CD4-positive, alpha-beta T cell treated with Interleukin-15 for 4 hours (primary cell): Measurements from ENCODE around the gene EPN3.
A peak's percentile ranks its signal among the peaks of the same experiment; 100 is the strongest.

Experiments
- DNase-seq: peaks from one replicate; pipeline ENCODE4 v3.0.0-alpha.2; 2020; ENCODE audit warnings: low spot score

EPN3 gene

GRCh38 chr17:50535407-50535806, 2.9 kb downstream of the EPN3 start:
- no peak for DNase-seq

GRCh38 chr17:50536683-50537646, 4.4 kb downstream of the EPN3 start:
- no peak for DNase-seq

GRCh38 chr17:50537721-50538548, 5.4 kb downstream of the EPN3 start:
- DNase-seq: no peak

DNA sequence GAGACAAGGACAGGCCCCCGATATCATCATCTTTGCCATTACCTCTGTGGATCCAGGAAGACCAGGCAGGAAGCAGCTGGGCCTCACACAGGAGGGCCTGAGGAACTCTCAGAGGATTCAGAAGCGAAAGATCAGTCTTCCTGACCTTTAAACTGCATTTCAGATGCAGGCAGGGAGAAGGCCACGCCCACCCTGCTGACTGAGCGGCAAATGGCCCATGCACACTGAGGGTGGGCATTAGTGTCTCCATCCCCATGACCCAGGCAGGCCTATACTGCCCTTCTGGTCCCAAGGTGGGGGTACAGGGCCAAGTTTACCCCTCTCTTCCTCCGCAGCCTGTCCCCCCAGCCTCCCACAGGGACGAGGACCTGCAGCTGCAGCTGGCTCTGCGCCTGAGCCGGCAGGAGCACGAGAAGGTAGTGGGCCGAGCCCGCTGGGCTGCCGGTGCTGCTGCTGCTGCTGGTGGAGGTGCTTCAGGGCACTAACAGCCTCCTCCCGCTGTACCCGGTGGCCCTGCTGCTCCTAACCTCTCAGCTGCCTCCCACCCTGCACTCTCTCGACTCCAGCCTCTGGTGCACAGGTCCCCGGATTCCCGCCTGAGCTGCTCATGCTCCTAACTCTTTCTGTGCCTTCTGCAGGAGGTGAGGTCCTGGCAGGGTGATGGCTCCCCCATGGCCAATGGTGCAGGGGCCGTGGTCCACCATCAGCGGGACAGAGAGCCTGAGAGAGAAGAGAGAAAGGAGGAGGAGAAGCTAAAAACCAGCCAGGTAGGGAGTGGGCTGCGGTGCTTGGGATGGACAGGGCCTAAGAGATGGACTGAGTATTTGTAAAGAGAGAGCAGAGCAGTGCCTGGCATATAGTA, 6.2 kb downstream of the EPN3 start:
- DNase-seq: no peak

GRCh38 chr17:50539762-50540559, 7.4 kb downstream of the EPN3 start:
- DNase-seq: no peak

GRCh38 chr17:50540560-50541401, 8.2 kb downstream of the EPN3 start:
- no peak for DNase-seq

DNA sequence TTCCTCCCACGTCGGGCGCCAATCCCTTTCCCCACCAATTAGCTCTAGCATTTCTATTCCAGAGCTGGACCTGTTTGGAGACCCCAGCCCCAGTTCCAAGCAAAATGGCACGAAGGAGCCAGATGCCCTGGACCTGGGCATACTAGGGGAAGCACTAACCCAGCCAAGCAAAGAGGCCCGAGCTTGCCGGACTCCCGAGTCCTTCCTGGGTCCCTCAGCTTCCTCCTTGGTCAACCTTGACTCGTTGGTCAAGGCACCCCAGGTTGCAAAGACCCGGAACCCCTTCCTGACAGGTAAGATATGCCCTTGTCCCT, 8.8 kb downstream of the EPN3 start:
- no peak for DNase-seq

DNA sequence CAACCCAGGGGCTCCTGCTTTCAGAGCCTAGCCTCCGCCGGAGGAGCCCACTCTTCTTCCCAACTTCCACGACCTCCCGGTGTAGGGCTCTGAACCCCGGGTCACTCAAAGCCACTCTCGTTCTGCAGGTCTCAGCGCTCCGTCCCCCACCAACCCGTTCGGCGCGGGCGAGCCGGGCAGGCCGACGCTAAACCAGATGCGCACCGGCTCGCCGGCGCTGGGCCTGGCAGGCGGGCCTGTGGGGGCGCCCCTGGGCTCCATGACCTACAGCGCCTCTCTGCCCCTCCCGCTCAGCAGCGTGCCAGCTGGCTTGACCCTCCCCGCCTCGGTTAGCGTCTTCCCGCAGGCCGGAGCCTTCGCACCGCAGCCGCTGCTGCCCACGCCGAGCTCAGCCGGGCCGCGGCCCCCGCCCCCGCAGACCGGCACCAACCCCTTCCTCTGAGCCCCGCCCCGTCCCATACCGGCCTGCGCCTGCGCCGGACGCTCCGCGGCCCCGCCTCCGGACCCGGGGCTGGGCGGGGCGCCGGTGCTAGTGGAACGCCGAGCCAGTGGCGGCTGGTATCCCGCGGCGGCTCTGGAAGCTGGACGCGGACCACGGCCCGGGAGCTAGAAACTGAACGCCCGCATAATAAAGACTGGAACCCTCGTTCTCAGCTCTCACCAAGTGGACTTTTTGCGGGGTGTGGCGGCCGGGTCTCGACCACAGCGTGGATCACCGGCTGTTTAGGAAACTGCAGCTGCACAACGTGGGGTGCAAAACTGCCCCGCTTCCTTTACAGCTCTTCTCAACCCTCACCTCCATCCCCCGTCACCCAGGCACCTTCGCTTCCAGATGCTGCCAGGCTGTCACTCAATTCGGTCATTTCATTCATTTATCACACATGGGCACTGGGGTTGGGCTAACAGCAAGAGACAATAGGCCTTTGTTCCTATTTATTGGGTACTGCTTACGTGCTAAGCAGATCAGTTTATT, 9.5 kb downstream of the EPN3 start:
- peak; percentile 79 for DNase-seq

DNA sequence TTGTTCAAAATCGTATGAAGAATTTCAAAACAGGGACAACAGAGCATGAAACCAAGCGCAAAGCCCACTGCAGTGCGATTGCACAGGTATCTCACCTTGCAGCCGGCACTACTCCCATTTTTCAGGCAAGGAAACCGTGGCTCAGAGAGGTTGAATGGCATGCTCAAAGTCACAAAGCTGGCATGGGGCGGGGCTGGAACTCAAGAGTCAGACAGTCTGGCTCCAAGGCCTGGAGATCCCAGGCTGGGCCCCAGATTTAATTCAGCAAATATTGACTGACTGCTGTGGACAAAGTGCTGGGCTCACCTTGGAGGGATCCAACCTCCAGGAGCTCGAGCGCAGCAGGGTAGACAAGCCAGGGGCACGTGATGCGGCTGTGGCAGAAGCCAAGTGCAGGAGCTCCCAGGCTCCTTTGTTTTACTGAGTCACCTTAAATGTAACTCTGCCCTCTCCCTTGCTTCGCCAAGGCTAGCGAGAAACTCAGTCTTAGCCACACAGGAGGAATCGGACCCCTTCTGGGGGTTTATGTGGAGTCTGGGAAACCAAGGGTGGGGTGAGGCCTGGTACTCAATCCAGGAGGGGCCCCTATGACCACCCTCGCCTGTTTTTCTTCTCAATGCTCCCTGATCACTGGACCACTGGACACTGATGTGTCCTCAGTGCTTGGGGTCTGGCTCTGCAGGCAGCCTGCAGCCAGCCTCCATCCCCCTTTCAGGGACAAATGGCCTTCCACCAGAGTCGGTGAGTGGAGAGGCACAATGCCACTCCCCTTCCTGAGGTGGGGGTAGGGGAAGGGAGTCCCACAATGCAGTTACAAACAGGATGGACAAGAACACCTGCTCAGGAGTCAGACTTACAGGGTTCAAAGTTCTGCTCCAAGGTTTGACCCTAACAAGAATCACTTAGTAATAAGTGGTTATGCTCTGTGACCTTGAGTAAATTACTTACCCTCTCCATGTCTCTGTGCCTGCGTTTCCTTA, 10.6 kb downstream of the EPN3 start:
- DNase-seq: no peak

GRCh38 chr17:50544516-50544915, 12.0 kb downstream of the EPN3 start:
- no peak for DNase-seq

- no peak for DNase-seq
Measured at GRCh38 chr17:50545311-50545710, 12.8 kb downstream of the EPN3 start.

GRCh38 chr17:50546701-50547034, 14.1 kb downstream of the EPN3 start:
- no peak for DNase-seq

DNA sequence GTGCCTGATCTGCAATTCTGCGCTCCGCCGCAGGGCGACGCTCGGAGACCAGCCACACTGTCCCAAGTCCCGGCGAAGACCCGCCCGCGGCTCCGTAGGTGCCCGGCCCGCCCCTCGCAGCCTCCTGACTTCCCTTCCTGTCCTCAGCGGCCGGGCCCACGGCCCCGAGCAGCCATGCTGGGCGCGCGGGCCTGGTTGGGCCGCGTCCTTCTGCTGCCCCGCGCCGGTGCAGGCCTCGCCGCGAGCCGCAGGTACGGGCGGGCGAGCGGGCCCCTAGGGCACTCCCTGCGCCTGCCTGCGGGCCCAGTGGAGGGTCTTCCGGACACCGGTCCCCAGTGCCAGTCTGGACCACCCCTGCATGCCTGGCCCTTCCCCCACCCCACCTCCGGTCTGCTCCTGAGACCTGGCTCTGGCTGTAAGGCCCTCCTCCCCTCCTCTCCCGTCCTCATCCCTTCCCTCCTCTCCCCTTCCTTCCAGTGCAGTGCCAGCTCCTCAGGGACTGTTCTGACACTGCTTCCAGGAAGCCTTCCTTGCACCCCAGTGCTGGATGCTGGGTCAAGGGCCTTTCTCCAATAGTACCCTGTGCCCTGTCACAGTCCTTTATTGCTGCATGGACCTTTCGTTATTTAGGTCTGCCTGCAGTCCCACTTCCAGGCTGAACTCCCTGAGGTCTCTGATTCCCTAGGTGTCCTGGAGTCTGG, 14.7 kb downstream of the EPN3 start, which contains the start of gene SPATA20:
TSS of gene SPATA20 (plus strand) at position 140 of the 701 bp plus-strand sequence. CDS start at position 175, 35 bp downstream.
- DNase-seq: peak; percentile 82

GRCh38 chr17:50547736-50548083, 15.2 kb downstream of the EPN3 start:
- no peak for DNase-seq

- no peak for DNase-seq
Measured at GRCh38 chr17:50548831-50549230, 16.3 kb downstream of the EPN3 start.

DNA sequence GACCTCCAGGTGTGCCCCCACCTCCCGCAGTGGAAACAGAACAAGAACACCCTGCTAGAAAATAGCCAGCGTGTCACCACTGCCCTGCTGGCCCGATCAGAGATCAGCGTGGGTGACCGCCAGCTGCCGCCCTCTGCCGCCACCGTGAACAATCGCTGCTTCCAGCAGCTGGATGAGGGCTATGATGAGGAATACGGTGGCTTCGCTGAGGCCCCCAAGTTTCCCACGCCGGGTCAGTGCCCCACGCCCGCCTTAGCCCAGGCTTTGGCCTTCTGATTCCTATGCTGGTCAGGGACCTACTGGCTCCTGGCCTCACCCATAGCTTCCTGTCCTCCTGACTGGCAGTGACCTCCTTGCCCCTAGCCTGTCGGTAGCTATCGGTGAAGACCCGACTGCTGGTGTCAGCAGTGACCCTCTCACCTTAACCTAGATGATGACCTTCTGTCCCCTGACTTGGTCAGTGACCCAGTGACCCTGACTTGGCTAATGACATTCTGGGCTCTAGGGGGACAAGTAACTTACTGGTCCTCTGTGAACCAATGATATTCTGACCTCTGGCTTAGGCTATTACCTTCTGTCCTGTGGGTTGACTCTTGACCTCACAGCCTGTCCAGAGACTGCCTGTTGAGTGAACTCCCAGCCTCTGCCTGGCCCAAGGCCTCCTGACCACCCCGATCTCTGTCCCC, 16.9 kb downstream of the EPN3 start:
- DNase-seq: no peak

- no peak for DNase-seq
Measured at GRCh38 chr17:50549969-50550368, 17.4 kb downstream of the EPN3 start.
